Measurements from ENCODE around the gene TIMM23. TPM values are rescaled to one million over a fixed set of nuclear protein-coding genes. Genes with fewer than 3 reads are reported as not detected.
"Not testable (repeated sequence)": the region's sequence is repeated elsewhere in the genome, so short reads cannot be mapped to it uniquely, and the experiment has no call there.

TIMM23 gene
- total RNA-seq, 1 experiment from 2014 or later = 103 TPM

DNA sequence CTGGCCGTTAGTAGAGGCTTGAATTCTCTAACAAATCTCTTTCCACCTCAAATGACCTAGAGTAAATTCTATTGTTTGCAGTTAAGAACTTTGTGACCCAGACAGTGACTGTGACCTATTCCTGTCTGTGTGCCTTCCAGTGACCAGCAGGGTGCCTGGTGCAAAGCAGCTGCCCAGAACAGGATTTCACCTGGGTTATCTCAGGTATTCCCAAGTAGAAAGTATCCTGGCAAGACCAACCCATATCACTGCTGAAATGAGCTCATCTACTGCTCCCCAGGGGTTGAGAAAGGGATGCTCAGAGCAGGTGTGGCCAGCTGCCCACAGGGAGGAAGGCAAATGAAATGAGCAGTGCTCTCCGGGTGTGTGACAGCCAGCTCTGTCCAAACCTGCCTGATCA is 75.9 kb downstream of the TIMM23 start:
- ChIA-PET CTCF (interaction anchor here (1.1 kb wide), 1 partner anchor 8 kb away, joined by 3 read pairs; no protein-coding TSS in a partner anchor), POLR2A (no interaction called here)
- intact Hi-C loops (cut with micrococcal nuclease; ENCODE audit: unreplicated experiment) (no loop called here), in situ Hi-C loops (cut with HindIII; ENCODE audit: low pct_unique_long_range_greater_than_20kb, low sequenced_read_pairs) (no loop called here)
- DNase-seq (ENCODE audit: low read depth, low spot score) (no peak), ATAC-seq (no peak)
- Histone ChIP-seq H3K27me3 (ENCODE audit: control insufficient read depth, insufficient read depth, low read length) (peaks cover 21% of the 10 kb centered on the region), H3K36me3 (ENCODE audit: control insufficient read depth, insufficient read depth, low read length) (no peaks in the 10 kb centered on the region), H3K9me3 (ENCODE audit: control insufficient read depth, insufficient read depth, low read depth, low read length) (no peaks in the 10 kb centered on the region), H3K27ac (ENCODE audit: low read length) (no peak overlapping the region), H3K4me3 (ENCODE audit: low read depth in 2 of 2, low read length in 2 of 2) (no peak overlapping the region), H3K4me1 (ENCODE audit: control insufficient read depth, insufficient read depth, low read length) (no peaks in the 10 kb centered on the region)
- BruUV-seq (replicated peaks) = no TSS peak
- no peak for TF ChIP-seq POLR2AphosphoS5 (IDR thresholded peaks at IDR 0.05; ENCODE audit: low read depth, low read length)

DNA sequence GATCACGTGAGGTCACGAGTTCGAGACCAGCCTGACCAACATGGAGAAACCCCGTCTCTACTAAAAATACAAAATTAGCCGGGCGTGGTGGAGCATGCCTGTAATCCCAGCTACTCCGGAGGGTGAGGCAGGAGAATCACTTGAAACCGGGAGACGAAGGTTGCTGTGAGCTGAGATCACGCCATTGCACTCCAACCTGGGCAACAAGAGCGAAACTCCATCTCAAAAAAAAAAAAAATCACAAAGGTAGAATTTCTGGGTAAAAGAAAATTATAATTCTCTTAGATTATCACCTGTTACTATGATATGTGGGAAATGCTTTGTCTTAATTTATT is 77.2 kb downstream of the TIMM23 start:
- peaks cover 21% of the 10 kb centered on the region for H3K27me3 ChIP-seq (ENCODE audit: control insufficient read depth, insufficient read depth, low read length)
- H3K4me1 ChIP-seq (ENCODE audit: control insufficient read depth, insufficient read depth, low read length); CTCF ChIA-PET; ATAC-seq; intact Hi-C loops (cut with micrococcal nuclease; ENCODE audit: unreplicated experiment); H3K9me3 ChIP-seq (ENCODE audit: control insufficient read depth, insufficient read depth, low read depth, low read length); H3K4me3 ChIP-seq (ENCODE audit: low read depth in 2 of 2, low read length in 2 of 2); H3K36me3 ChIP-seq (ENCODE audit: control insufficient read depth, insufficient read depth, low read length); BruUV-seq (replicated peaks); H3K27ac ChIP-seq (ENCODE audit: low read length); in situ Hi-C loops (cut with HindIII; ENCODE audit: low pct_unique_long_range_greater_than_20kb, low sequenced_read_pairs); DNase-seq (ENCODE audit: low read depth, low spot score): not testable (repeated sequence)
- POLR2A ChIA-PET = interaction anchor here (0.7 kb wide), 2 partner anchors 30 to 137 kb away, joined by 8 to 10 read pairs; no protein-coding TSS in a partner anchor

DNA sequence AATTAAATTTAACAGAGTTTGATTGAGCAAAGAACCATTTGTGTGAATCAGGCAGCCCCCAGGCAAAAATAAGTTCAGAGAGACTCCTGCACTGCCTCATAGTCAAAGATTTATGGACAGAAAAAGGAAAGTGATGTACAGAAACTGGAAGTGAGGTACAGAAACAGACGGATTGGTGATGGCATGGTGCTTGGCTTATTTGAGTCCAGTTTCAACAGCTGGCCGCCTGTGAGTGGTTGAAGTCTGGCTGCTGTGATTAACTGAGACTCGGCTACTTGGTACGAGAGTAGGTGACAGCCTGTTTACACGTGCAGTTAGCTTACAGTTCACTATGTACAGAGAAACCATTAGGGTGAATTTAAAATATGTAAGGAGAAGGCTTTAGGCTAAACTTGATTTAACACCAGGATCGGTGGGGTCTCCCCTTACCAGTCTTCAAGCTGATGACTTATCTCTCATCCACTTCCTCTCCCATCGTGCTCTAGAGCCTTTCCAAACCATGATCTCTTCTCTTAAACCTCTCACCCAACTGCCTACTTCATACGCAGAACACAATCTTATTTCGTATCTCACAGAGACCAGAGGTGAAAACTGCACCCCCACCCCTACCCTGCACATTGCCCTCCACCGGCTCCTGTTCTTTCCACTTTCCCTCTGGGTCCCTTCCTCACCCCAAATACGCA is 78.8 kb downstream of the TIMM23 start:
- H3K4me1 ChIP-seq (ENCODE audit: control insufficient read depth, insufficient read depth, low read length) = no peaks in the 10 kb centered on the region
- H3K4me3 ChIP-seq (ENCODE audit: low read depth in 2 of 2, low read length in 2 of 2) = no peak overlapping the region
- POLR2A ChIA-PET = no interaction called here
- TF ChIP-seq POLR2AphosphoS5 (IDR thresholded peaks at IDR 0.05; ENCODE audit: low read depth, low read length) (no peak), TCF7L2 (IDR thresholded peaks at IDR 0.05; ENCODE audit: low read depth, low read length) (no peak), SIN3A (IDR thresholded peaks at IDR 0.05; ENCODE audit: borderline replicate concordance, insufficient read depth, low read depth, low read length) (no peak)
- TF ChIP-seq, protein P1, sequence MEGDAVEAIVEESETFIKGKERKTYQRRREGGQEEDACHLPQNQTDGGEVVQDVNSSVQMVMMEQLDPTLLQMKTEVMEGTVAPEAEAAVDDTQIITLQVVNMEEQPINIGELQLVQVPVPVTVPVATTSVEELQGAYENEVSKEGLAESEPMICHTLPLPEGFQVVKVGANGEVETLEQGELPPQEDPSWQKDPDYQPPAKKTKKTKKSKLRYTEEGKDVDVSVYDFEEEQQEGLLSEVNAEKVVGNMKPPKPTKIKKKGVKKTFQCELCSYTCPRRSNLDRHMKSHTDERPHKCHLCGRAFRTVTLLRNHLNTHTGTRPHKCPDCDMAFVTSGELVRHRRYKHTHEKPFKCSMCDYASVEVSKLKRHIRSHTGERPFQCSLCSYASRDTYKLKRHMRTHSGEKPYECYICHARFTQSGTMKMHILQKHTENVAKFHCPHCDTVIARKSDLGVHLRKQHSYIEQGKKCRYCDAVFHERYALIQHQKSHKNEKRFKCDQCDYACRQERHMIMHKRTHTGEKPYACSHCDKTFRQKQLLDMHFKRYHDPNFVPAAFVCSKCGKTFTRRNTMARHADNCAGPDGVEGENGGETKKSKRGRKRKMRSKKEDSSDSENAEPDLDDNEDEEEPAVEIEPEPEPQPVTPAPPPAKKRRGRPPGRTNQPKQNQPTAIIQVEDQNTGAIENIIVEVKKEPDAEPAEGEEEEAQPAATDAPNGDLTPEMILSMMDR (IDR thresholded peaks at IDR 0.05) = no peak
- TF ChIP-seq, protein P2, sequence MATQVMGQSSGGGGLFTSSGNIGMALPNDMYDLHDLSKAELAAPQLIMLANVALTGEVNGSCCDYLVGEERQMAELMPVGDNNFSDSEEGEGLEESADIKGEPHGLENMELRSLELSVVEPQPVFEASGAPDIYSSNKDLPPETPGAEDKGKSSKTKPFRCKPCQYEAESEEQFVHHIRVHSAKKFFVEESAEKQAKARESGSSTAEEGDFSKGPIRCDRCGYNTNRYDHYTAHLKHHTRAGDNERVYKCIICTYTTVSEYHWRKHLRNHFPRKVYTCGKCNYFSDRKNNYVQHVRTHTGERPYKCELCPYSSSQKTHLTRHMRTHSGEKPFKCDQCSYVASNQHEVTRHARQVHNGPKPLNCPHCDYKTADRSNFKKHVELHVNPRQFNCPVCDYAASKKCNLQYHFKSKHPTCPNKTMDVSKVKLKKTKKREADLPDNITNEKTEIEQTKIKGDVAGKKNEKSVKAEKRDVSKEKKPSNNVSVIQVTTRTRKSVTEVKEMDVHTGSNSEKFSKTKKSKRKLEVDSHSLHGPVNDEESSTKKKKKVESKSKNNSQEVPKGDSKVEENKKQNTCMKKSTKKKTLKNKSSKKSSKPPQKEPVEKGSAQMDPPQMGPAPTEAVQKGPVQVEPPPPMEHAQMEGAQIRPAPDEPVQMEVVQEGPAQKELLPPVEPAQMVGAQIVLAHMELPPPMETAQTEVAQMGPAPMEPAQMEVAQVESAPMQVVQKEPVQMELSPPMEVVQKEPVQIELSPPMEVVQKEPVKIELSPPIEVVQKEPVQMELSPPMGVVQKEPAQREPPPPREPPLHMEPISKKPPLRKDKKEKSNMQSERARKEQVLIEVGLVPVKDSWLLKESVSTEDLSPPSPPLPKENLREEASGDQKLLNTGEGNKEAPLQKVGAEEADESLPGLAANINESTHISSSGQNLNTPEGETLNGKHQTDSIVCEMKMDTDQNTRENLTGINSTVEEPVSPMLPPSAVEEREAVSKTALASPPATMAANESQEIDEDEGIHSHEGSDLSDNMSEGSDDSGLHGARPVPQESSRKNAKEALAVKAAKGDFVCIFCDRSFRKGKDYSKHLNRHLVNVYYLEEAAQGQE (IDR thresholded peaks at IDR 0.05; ENCODE audit: insufficient read depth in 1 of 2, low read depth in 2 of 2, low read length in 1 of 2) = no peak
- H3K9me3 ChIP-seq (ENCODE audit: control insufficient read depth, insufficient read depth, low read depth, low read length) = no peaks in the 10 kb centered on the region
- BruUV-seq (replicated peaks) = no TSS peak
- intact Hi-C loops (cut with micrococcal nuclease; ENCODE audit: unreplicated experiment) (no loop called here), in situ Hi-C loops (cut with HindIII; ENCODE audit: low pct_unique_long_range_greater_than_20kb, low sequenced_read_pairs) (no loop called here)
- CTCF ChIA-PET = no interaction called here
- H3K27ac ChIP-seq (ENCODE audit: low read length) = no peak overlapping the region
- H3K27me3 ChIP-seq (ENCODE audit: control insufficient read depth, insufficient read depth, low read length) = peaks cover 15% of the 10 kb centered on the region
- no peaks in the 10 kb centered on the region for H3K36me3 ChIP-seq (ENCODE audit: control insufficient read depth, insufficient read depth, low read length)
- ATAC-seq (no peak), DNase-seq (ENCODE audit: low read depth, low spot score) (no peak)
